Measurements from ENCODE around the gene PIK3R1.

The PIK3R1 gene

GRCh38 chr5:68251804-68252522 lies 36.4 kb downstream of the PIK3R1 start:
- no peak for TF ChIP-seq CTCF (conservative IDR thresholded peaks at IDR 0.05)
- peak overlapping the region; percentile 10; the same call in 1 of the 2 replicates for H3K27ac ChIP-seq

DNA sequence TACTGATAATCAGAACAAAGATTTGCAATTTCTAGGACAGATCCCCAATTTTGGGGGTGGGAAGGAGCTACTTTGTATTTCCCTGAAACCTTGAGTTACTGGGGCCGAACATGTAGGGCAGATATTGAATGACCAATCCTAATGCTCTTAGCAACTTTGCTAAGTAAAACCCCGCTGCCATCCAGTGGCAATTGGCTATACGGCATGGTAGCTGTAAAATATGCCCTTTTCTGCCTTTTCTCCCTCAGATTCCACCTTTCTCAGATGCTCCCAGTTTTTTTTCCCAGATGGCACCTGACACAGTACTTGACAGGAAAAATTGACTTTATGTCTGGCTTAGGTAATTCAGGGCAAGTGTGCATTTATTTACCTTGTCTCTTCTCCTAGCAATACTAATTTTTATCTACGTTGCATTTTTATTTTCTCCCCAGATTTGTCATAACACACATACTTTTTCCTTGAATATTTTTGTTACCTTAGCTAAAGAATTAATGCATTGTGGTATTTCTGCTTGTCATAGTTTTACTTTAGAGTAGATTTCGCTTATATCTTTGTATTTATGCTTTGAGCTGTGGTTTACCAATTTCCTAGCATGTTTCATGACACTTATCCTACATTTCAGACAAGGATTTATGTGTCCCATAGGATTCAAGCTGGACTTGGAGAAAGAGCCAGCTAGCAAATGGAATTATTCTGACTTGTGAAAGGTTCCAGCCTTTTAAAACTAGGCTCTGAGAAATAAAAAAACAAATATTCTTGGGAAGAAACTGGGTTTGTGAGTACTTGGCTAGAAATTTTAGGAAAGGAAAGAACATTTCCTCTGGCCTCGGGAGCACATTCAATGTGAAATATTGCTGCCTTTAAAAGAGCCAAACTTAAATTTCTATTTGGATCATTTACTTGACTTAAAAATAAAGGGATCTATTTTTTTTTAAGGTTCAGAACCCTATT lies 37.4 kb downstream of the PIK3R1 start:
- H3K27ac ChIP-seq, result no peak overlapping the region
- TF ChIP-seq ZFX (IDR thresholded peaks at IDR 0.05) (no peak), CTCF (conservative IDR thresholded peaks at IDR 0.05) (peak; percentile 94)

DNA sequence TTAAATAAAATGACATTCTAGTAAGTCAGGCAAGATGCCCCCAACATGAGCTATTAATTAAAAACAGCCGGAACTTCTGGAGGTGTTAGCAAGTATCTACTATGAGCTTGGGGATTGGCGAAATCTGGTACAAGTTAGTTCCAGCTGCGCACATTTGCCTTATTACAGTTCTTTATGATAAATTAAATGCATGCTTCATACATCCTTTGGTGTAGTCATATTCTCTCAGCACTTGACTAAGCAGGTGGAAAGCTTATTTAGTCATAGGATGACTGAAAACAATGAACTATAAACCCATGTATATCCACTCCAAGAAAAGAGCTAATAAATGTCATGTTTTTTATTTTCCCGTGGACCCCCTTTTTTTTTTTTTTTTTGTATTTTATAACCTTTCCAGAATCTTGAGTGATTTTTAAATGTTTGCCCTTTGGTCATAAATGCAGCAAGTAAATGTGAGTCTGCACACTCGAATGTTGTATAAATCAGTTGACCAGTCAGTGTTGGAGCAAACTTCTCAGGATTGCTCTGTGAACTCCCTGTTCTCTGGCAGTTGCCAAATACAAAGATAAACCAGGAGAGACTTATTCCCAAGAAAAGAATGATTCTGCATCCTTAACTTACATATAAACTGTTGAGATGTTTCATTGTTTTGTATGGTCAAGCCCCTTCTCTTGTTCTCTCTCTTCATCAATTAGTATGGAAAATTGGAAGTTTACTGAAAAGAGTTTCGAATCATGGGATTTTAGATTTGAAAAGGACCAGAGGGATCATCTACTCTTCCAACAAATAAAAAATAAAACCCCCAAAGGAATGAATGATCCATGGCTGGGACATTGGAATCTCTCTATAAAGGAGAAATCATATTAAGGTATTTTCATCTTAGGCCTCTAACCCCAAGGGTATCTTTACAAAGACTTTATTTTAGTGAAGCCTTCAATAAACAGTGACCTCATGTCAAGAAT lies 38.3 kb downstream of the PIK3R1 start:
- no peak overlapping the region for H3K27ac ChIP-seq
- no peak for TF ChIP-seq CTCF (conservative IDR thresholded peaks at IDR 0.05)

DNA sequence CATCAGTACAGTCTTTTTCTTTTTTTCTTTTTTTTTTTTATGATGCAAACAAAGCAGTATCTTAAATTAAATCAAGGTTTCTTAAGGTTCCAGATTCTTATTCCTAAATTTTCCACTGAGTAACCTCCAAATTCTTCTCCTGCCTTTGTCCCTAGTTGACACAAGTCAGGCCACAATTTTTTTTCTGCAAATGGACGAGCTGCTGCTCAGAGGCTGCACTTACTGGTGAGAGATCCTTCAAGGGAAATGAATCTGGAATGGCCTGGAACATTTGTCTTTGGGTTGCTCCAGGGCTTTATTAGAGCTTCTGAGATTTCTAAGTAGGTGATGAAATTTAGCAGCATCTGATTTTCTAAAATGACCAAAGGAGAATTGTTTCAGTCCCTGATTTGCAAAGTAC lies 39.3 kb downstream of the PIK3R1 start:
- TF ChIP-seq CTCF (conservative IDR thresholded peaks at IDR 0.05), result no peak
- TF ChIP-seq ZFX (IDR thresholded peaks at IDR 0.05), result no peak
- no peak overlapping the region for H3K27ac ChIP-seq

DNA sequence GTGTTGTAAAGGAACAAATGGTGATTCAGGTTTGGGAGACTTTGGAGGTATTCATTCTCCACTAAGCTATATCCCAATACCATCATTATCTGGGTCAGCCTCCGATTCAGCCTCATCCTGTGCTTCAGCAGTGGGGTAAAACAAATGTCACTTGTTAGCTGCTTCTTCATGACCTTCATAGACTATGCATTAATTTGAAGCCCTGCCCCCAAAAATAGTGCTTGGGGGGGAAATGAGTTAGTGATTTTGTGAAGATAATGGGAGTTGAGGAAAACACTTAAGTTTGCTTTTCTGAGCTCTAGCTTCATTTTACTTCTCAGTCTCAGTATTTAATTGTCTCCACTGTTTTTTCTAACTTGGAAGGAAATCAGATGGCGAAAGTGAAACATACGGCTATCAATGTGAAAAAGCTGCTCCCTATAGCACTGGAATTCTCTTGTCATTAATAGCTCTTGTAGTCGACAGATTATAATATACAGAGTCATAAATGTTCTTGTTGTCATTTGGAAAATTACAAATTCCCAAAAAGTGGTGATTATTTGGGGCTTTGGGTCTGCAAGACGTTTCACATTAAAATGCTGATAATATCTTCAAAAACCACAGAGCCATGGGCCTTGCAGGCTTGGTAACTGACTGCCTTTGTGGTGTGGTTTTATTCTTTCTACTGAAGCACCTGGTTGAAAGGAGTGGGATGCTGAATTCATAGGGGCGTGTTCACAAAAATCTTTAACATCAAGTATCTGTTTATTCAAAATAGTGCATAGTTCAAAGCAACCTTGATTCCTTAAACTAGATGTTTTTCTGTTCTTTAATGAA lies 40.0 kb downstream of the PIK3R1 start:
- no peak overlapping the region for H3K27ac ChIP-seq
- no peak for TF ChIP-seq ZFX (IDR thresholded peaks at IDR 0.05)
- no peak for TF ChIP-seq CTCF (conservative IDR thresholded peaks at IDR 0.05)

- H3K27ac ChIP-seq, result no peak overlapping the region
Observed at GRCh38 chr5:68257210-68257609, 41.7 kb downstream of the PIK3R1 start.

More at GRCh38 chr5:68257210-68257609, 41.7 kb downstream of the PIK3R1 start:
- no peak for TF ChIP-seq ZFX (IDR thresholded peaks at IDR 0.05)
- TF ChIP-seq CTCF (conservative IDR thresholded peaks at IDR 0.05), result no peak
